ENCODE results near the gene CRYGN. TPM values are rescaled to one million over a fixed set of nuclear protein-coding genes. Genes with fewer than 3 reads are reported as not detected.

CRYGN gene
- total RNA-seq, 1 donor from 2014 or later, result not detected

- H3K4me3 ChIP-seq, result no peak overlapping the region
- peaks cover 14% of the 10 kb centered on the region for H3K4me1 ChIP-seq
- intact Hi-C loops (cut with DNase I), result no loop called here
- no peaks in the 10 kb centered on the region for H3K27me3 ChIP-seq
- no peak overlapping the region for H3K27ac ChIP-seq
- peaks cover 4% of the 10 kb centered on the region for H3K9me3 ChIP-seq
- DNase-seq, result no peak
- ATAC-seq, result no peak
- H3K36me3 ChIP-seq, result peaks cover 29% of the 10 kb centered on the region
- no peak for TF ChIP-seq CTCF (IDR thresholded peaks at IDR 0.05)
Measured at GRCh38 chr7:151462306-151462779, 22.4 kb upstream of the CRYGN start.

- DNase-seq (no peak), ATAC-seq (no peak)
- Histone ChIP-seq H3K4me1 (peaks cover 14% of the 10 kb centered on the region), H3K36me3 (peaks cover 24% of the 10 kb centered on the region), H3K27ac (no peak overlapping the region), H3K4me3 (no peak overlapping the region), H3K27me3 (no peaks in the 10 kb centered on the region), H3K9me3 (peaks cover 4% of the 10 kb centered on the region)
- TF ChIP-seq CTCF (IDR thresholded peaks at IDR 0.05), result no peak
- intact Hi-C loops (cut with DNase I), result no loop called here
Measured at GRCh38 chr7:151461942-151462230, 21.9 kb upstream of the CRYGN start.

DNA sequence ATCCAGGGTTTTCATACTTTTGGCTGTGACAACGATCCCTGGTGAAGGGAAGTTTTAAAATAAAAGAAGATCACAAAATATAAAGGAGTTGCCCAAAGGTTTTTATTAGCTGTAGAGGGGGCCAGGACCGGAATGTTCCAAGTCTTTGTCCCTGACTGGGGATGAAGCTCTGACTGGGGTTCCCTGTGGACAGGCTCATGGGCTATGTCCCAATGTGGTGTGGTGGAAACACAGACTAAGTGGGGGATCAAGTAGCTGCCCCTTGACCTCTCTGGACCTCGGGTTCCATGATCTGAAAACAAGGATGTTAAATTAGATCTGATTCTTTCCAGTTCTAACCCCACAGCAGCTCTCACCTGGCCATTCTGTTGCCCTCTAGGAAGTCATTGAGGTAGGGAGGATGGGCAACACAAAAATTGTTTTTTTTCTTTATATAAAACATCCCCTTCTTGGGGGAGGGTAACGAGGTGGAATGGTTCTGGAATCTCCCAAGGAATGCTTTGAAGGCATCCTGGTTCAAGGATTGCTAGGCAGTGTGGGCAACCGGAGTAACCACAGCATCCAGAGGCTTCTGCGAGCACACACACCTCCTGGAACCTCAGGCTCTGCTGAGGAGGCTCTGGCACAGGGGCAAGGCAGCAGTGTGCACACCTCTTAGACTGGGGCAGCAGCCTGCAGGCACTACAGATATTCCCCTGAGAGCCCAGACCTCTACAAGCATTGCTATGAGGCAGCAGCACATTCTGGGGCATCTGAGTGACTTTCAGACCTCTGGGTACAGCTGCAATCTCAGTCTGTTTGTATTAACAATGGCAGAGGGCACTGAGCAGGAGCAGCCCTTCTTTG, 21.4 kb upstream of the CRYGN start:
- ATAC-seq (no peak), DNase-seq (no peak)
- Histone ChIP-seq H3K27me3 (no peaks in the 10 kb centered on the region), H3K9me3 (peaks cover 4% of the 10 kb centered on the region), H3K27ac (peak overlapping the region; percentile 70), H3K4me3 (no peak overlapping the region), H3K4me1 (peaks cover 14% of the 10 kb centered on the region), H3K36me3 (peaks cover 19% of the 10 kb centered on the region)
- TF ChIP-seq CTCF (IDR thresholded peaks at IDR 0.05), result no peak
- intact Hi-C loops (cut with DNase I), result no loop called here

DNA sequence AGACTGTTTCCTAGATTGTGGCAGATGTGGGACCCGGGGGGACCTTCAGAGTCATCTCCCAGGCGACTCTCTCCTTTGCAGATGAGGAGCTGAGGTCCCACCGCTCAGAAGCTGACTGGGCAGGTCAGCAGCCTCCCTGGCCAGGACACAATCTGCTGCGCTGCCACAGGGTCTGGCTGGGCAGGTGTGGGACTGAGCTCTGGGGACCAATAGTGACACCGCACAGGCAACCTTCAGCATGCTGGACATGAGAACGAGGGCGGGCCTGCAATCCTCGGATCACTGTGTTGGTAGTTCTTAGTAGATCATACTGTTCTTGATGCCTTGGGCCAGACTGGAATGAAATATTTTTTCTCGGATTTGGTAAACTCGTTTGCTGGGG, 20.5 kb upstream of the CRYGN start:
- DNase-seq, result no peak
- no peaks in the 10 kb centered on the region for H3K27me3 ChIP-seq
- H3K36me3 ChIP-seq, result peaks cover 10% of the 10 kb centered on the region
- intact Hi-C loops (cut with DNase I), result no loop called here
- H3K27ac ChIP-seq, result peak overlapping the region; percentile 70
- H3K9me3 ChIP-seq, result peaks cover 4% of the 10 kb centered on the region
- no peak for TF ChIP-seq CTCF (IDR thresholded peaks at IDR 0.05)
- no peak overlapping the region for H3K4me3 ChIP-seq
- ATAC-seq, result peak; percentile 2
- peaks cover 14% of the 10 kb centered on the region for H3K4me1 ChIP-seq

GRCh38 chr7:151459726-151460473, 20.0 kb upstream of the CRYGN start:
- H3K4me3 ChIP-seq, result no peak overlapping the region
- peak; percentile 87 for ATAC-seq
- peak; percentile 30 for TF ChIP-seq CTCF (IDR thresholded peaks at IDR 0.05)

More at GRCh38 chr7:151459726-151460473, 20.0 kb upstream of the CRYGN start:
- peaks cover 14% of the 10 kb centered on the region for H3K4me1 ChIP-seq
- intact Hi-C loops (cut with DNase I), result no loop called here
- peak overlapping the region; percentile 70 for H3K27ac ChIP-seq
- H3K9me3 ChIP-seq, result peaks cover 4% of the 10 kb centered on the region
- peaks cover 4% of the 10 kb centered on the region for H3K36me3 ChIP-seq
- no peaks in the 10 kb centered on the region for H3K27me3 ChIP-seq
- peak; percentile 81 for DNase-seq

Measured in upper lobe of right lung (tissue), 1 donor.